ENCODE data around the gene UNC45A. TPM values are rescaled to one million over a fixed set of nuclear protein-coding genes. Genes with fewer than 3 reads are reported as not detected.

The UNC45A gene
- 66.9 and 67.0 TPM in 2 replicates for total RNA-seq

GRCh38 chr15:90934949-90935751 lies at the start of gene UNC45A:
Gene UNC45A, plus strand, starts transcription at chr15:90935285. Its CDS starts 40 bp downstream, at chr15:90935325.
- Mint-ChIP-seq H3K9me3 (no peaks in the 10 kb centered on the region), H3K4me3 (peak within 1 kb of the TSS; percentile 81), H3K36me3 (ENCODE audit: low read depth) (peaks cover 28% of the 10 kb centered on the region), H3K4me1 (peaks cover 38% of the 10 kb centered on the region), H3K27ac (peak within 1 kb of the TSS; percentile 89), H3K27me3 (no peaks in the 10 kb centered on the region)
- peak; percentile 99 for DNase-seq
- intact Hi-C loops (cut with micrococcal nuclease) = loop anchor here (1.0 to 10.0 kb wide), 9 partner anchors 19 to 1600 kb away; partner anchors contain the start of genes BLM, IQGAP1, POLG and RCCD1

- DNase-seq = peak; percentile 94
- Mint-ChIP-seq H3K27me3 (no peaks in the 10 kb centered on the region), H3K4me1 (peaks cover 39% of the 10 kb centered on the region), H3K4me3 (peak overlapping the region; percentile 55), H3K36me3 (ENCODE audit: low read depth) (peaks cover 47% of the 10 kb centered on the region), H3K9me3 (no peaks in the 10 kb centered on the region), H3K27ac (peak overlapping the region; percentile 81)
- intact Hi-C loops (cut with micrococcal nuclease) = loop anchor here (1.0 to 5.0 kb wide), 5 partner anchors 73 to 398 kb away; partner anchors contain the start of gene BLM
Measured at GRCh38 chr15:90885432-90886290, 49.4 kb upstream of the UNC45A start.

GRCh38 chr15:90886291-90886614 lies 48.8 kb upstream of the UNC45A start:
- DNase-seq = no peak
- Mint-ChIP-seq H3K36me3 (ENCODE audit: low read depth) (peaks cover 47% of the 10 kb centered on the region), H3K9me3 (no peaks in the 10 kb centered on the region), H3K27ac (peak overlapping the region; percentile 81), H3K27me3 (no peaks in the 10 kb centered on the region), H3K4me1 (peaks cover 37% of the 10 kb centered on the region), H3K4me3 (peak overlapping the region; percentile 55)
- intact Hi-C loops (cut with micrococcal nuclease) = loop anchor here (1.0 to 5.0 kb wide), 4 partner anchors 74 to 399 kb away; partner anchors contain the start of gene BLM

- Mint-ChIP-seq H3K27me3 (no peaks in the 10 kb centered on the region), H3K27ac (no peak overlapping the region), H3K4me3 (no peak overlapping the region), H3K4me1 (peaks cover 35% of the 10 kb centered on the region), H3K9me3 (no peaks in the 10 kb centered on the region), H3K36me3 (ENCODE audit: low read depth) (peaks cover 49% of the 10 kb centered on the region)
- no peak for DNase-seq
- intact Hi-C loops (cut with micrococcal nuclease) = loop anchor here (5.0 kb wide), 2 partner anchors 75 to 400 kb away; no protein-coding TSS in a partner anchor
Measured at GRCh38 chr15:90887037-90887481, 48.0 kb upstream of the UNC45A start.

DNA sequence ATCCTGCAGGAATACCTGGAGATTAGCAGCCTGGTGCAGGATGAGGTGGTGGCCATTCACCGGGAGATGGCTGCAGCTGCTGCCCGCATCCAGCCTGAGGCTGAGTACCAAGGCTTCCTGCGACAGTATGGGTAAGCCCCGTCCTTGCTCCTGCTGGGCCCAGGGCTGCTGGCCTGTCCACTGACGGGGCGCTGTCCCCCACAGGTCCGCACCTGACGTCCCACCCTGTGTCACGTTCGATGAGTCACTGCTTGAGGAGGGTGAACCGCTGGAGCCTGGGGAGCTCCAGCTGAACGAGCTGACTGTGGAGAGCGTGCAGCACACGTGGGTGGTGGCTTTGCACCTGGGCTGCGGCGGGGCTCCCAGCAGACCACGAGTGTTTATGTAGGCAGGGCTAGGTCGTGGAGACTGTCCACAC lies 45.8 kb upstream of the UNC45A start:
- DNase-seq = no peak
- H3K27ac Mint-ChIP-seq = no peak overlapping the region
- H3K36me3 Mint-ChIP-seq (ENCODE audit: low read depth) = peaks cover 51% of the 10 kb centered on the region

GRCh38 chr15:90889736-90890456 lies 45.2 kb upstream of the UNC45A start:
- Mint-ChIP-seq H3K27ac (no peak overlapping the region), H3K9me3 (no peaks in the 10 kb centered on the region), H3K36me3 (ENCODE audit: low read depth) (peaks cover 54% of the 10 kb centered on the region), H3K4me3 (no peak overlapping the region), H3K4me1 (peaks cover 23% of the 10 kb centered on the region), H3K27me3 (no peaks in the 10 kb centered on the region)
- intact Hi-C loops (cut with micrococcal nuclease) = loop anchor here (5.0 kb wide), 2 partner anchors 78 to 403 kb away; no protein-coding TSS in a partner anchor
- DNase-seq = no peak

More for the DNA sequence above, 45.8 kb upstream of the UNC45A start:
- Mint-ChIP-seq H3K27me3 (no peaks in the 10 kb centered on the region), H3K4me3 (no peak overlapping the region), H3K9me3 (no peaks in the 10 kb centered on the region), H3K4me1 (peaks cover 25% of the 10 kb centered on the region)
- intact Hi-C loops (cut with micrococcal nuclease) = loop anchor here (5.0 kb wide), 2 partner anchors 77 to 402 kb away; no protein-coding TSS in a partner anchor

DNA sequence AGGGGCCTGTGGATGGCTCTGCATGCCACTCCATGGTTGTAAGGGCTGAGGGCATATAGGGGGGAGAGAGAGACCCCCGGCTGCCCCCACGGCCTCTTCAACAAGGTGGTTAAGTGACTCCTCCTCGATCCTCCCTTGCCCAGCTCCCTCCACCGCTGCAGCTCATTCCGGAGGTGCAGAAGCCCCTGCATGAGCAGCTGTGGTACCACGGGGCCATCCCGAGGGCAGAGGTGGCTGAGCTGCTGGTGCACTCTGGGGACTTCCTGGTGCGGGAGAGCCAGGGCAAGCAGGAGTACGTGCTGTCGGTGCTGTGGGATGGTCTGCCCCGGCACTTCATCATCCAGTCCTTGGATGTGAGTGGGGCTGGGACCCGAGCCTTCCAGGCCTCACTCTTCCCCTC lies 44.2 kb upstream of the UNC45A start:
- H3K4me1 Mint-ChIP-seq = peaks cover 14% of the 10 kb centered on the region
- peaks cover 56% of the 10 kb centered on the region for H3K36me3 Mint-ChIP-seq (ENCODE audit: low read depth)
- intact Hi-C loops (cut with micrococcal nuclease) = no loop called here
- DNase-seq = no peak
- no peaks in the 10 kb centered on the region for H3K27me3 Mint-ChIP-seq
- H3K9me3 Mint-ChIP-seq = no peaks in the 10 kb centered on the region
- no peak overlapping the region for H3K4me3 Mint-ChIP-seq
- H3K27ac Mint-ChIP-seq = no peak overlapping the region

DNA sequence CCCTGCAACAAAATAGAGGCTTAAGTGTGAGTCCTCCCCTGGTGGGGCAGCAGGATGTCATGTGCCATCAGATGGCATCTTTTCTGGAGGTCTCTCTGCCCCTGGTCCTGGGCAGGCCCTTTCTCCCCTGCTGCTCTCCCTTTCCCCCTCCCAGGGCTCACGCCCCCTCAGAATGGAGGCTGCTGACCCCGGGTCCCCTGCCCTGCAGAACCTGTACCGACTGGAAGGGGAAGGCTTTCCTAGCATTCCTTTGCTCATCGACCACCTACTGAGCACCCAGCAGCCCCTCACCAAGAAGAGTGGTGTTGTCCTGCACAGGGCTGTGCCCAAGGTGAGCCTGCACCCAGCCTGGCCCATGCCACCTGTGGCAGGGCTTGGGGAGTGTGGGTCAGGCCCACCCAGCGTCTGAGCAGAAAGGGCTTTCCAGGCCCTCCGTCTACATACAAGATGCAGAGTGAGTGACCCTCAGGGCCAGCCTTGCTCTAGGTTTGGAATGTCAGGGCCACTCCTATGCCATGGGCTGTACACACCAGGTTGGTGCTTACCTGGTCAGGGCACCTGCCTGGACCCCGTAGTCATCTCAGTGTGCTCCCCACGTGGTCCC lies 43.6 kb upstream of the UNC45A start:
- Mint-ChIP-seq H3K27ac (no peak overlapping the region), H3K27me3 (no peaks in the 10 kb centered on the region), H3K9me3 (no peaks in the 10 kb centered on the region), H3K4me1 (peaks cover 8% of the 10 kb centered on the region), H3K36me3 (ENCODE audit: low read depth) (peaks cover 56% of the 10 kb centered on the region), H3K4me3 (no peak overlapping the region)
- intact Hi-C loops (cut with micrococcal nuclease) = no loop called here
- no peak for DNase-seq

DNA sequence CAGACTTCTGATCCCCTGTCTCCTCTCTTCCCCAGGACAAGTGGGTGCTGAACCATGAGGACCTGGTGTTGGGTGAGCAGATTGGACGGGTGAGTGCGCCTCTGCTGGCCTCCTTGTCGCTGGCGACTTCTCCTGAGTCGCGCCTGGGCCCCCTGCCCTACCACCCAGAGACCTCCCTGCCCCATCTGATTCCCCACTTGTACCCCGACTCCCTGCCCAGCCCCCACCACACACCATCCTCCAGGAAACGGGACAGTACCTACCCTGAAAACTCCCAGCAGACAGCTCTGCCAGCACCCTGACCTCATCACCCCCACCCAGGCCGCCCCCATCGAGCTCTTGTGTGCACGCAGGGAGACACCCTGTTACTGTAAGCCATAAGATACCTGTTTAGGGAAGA lies 43.1 kb upstream of the UNC45A start:
- H3K36me3 Mint-ChIP-seq (ENCODE audit: low read depth) = peaks cover 60% of the 10 kb centered on the region
- H3K4me1 Mint-ChIP-seq = peaks cover 8% of the 10 kb centered on the region
- H3K27me3 Mint-ChIP-seq = no peaks in the 10 kb centered on the region
- intact Hi-C loops (cut with micrococcal nuclease) = no loop called here
- H3K9me3 Mint-ChIP-seq = no peaks in the 10 kb centered on the region
- no peak for DNase-seq
- H3K27ac Mint-ChIP-seq = peak overlapping the region; percentile 37
- no peak overlapping the region for H3K4me3 Mint-ChIP-seq

DNA sequence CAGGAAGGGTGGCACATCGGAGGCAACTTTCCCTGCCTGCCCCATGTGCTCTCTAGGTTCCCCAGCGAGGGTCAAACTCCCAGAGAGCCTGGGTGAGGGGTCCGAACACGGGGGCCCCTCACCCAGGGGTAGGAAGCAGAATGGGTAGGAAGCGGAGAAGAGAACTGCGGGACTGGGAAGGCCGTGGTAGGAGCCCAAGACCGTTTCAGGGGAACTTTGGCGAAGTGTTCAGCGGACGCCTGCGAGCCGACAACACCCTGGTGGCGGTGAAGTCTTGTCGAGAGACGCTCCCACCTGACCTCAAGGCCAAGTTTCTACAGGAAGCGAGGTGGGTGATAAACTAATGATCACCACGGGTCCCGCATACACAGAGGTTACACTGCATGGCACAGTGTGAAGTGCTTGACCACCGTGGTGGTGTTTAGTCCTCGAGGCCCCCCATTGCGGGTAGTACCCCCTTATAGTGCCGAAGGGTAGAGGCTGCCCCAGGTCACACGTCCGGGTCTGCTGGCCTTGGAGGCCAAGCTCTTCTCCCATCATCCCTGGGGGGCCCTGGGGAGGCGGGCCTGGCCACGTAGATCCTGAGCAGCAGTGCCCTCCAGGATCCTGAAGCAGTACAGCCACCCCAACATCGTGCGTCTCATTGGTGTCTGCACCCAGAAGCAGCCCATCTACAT lies 42.4 kb upstream of the UNC45A start:
- H3K4me1 Mint-ChIP-seq = peaks cover 5% of the 10 kb centered on the region
- intact Hi-C loops (cut with micrococcal nuclease) = no loop called here

DNA sequence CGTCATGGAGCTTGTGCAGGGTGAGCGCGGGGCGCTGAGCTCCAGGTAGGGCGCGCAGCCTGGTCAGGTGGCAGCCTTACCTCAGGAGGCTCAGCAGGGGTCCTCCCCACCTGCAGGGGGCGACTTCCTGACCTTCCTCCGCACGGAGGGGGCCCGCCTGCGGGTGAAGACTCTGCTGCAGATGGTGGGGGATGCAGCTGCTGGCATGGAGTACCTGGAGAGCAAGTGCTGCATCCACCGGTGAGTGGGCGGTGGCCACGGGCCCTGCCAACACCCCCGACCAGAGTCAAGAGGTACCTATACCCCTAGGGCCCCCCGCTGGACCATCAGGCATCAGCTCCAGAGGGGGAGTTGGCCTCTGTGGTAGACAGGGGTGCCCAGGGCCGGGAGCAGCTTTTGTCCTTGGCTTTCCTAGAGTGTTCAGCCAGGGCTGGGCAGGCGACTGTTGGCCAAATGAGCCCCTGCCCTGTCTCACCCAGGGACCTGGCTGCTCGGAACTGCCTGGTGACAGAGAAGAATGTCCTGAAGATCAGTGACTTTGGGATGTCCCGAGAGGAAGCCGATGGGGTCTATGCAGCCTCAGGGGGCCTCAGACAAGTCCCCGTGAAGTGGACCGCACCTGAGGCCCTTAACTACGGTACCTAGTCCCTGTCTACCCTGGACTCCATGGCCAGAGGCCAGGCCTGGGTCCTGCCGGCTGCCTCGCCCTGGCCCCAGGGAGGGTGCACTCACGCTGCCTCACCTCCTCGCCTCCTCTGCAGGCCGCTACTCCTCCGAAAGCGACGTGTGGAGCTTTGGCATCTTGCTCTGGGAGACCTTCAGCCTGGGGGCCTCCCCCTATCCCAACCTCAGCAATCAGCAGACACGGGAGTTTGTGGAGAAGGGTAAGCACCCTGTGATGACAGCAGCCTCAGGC lies 41.7 kb upstream of the UNC45A start:
- no peaks in the 10 kb centered on the region for H3K27me3 Mint-ChIP-seq
- no peaks in the 10 kb centered on the region for H3K9me3 Mint-ChIP-seq
- DNase-seq = no peak
- H3K27ac Mint-ChIP-seq = no peak overlapping the region
- H3K4me3 Mint-ChIP-seq = no peak overlapping the region
- peaks cover under 1% of the 10 kb centered on the region for H3K4me1 Mint-ChIP-seq
- intact Hi-C loops (cut with micrococcal nuclease) = no loop called here
- H3K36me3 Mint-ChIP-seq (ENCODE audit: low read depth) = peaks cover 55% of the 10 kb centered on the region

More for the DNA sequence above, 42.4 kb upstream of the UNC45A start:
- no peak for DNase-seq
- H3K4me3 Mint-ChIP-seq = no peak overlapping the region
- H3K9me3 Mint-ChIP-seq = no peaks in the 10 kb centered on the region
- peaks cover 58% of the 10 kb centered on the region for H3K36me3 Mint-ChIP-seq (ENCODE audit: low read depth)
- no peak overlapping the region for H3K27ac Mint-ChIP-seq
- no peaks in the 10 kb centered on the region for H3K27me3 Mint-ChIP-seq
